K562 (cell line): ENCODE measurements around the gene CLIC1. TPM values are rescaled to one million over a fixed set of nuclear protein-coding genes. Genes with fewer than 3 reads are reported as not detected.

Source experiments
- BHLHE40 ChIP-seq: IDR thresholded peaks from 2 replicates; pipeline ENCODE4 v1.6.1; 2011; ENCODE audit warnings: low read length, improper control_type of control experiment
- JUN ChIP-seq, 2 experiments: sonication (generic) in 1 of 2; formaldehyde crosslinking in 1 of 2; IDR thresholded peaks; 2 replicates each; pipeline versions ENCODE4 v1.6.1 to v1.8.0; 2012 to 2022; ENCODE audit warnings: borderline replicate concordance in 2 of 2, mild to moderate bottlenecking in 2 of 2, improper control_type of control experiment in 1 of 2, low read depth in 1 of 2, low read length in 1 of 2, missing genetic modification reagents in 1 of 2
- POLR2G ChIP-seq: fragments of 200-400 bp; formaldehyde crosslinking; IDR thresholded peaks from 2 replicates; pipeline ENCODE4 v1.6.1; 2017; ENCODE audit warnings: low read depth, mild to moderate bottlenecking, antibody characterized with exemption, low read length, moderate library complexity
- ZNF24 ChIP-seq: fragments of 450-650 bp; IDR thresholded peaks from 2 replicates; pipeline ENCODE4 v1.6.1; 2016
- ZNF407 ChIP-seq: fragments of 450-650 bp; IDR thresholded peaks from 2 replicates; pipeline ENCODE4 v1.6.1; 2016; ENCODE audit warnings: low read depth
- polyA plus RNA-seq, 8 experiments: library from polyadenylated mRNA; depleted of rRNA in 4 of 8; stranded (reverse) in 5 of 8; unstranded in 3 of 8; fragments of >200 nt; fragmentation: Nextera tagmentation in 2 of 8; fragmentation: Illumina TruSeq in 1 of 8; extraction: Ambion mirVana in 2 of 8; extraction: Trizol in 1 of 8; gene quantifications; 2 replicates each; pipeline versions ENCODE4 v1.2.1 to v1.2.3, GENCODE V29; 2011 to 2014; ENCODE audit warnings: inconsistent platforms in 1 of 8, missing spikeins in 1 of 8
- total RNA-seq, 7 experiments: library from RNA; depleted of rRNA in 6 of 7; stranded (reverse); fragments of >200 nt in 6 of 7; fragmentation: Illumina TruSeq in 2 of 7; extraction: Trizol in 2 of 7; gene quantifications; 2 replicates each; pipeline versions ENCODE4 v1.2.1 to v1.2.3, GENCODE V29; 2011 to 2021; ENCODE audit warnings: low replicate concordance in 1 of 7
- TF ChIP-seq, protein P1 (sequence below): fragments of 200-600 bp; sonication (generic); IDR thresholded peaks from one replicate; pipeline ENCODE4 v1.6.1; 2012; ENCODE audit warnings: mild to moderate bottlenecking, low read depth, low read length, inconsistent platforms

Gene CLIC1
- total and polyA plus RNA-seq, 9 of the 15 experiments (the other 6 are each of a cell fraction or from before 2014, with no cell fraction given) = 1,267 to 2,419 (median 1,808) TPM

DNA sequence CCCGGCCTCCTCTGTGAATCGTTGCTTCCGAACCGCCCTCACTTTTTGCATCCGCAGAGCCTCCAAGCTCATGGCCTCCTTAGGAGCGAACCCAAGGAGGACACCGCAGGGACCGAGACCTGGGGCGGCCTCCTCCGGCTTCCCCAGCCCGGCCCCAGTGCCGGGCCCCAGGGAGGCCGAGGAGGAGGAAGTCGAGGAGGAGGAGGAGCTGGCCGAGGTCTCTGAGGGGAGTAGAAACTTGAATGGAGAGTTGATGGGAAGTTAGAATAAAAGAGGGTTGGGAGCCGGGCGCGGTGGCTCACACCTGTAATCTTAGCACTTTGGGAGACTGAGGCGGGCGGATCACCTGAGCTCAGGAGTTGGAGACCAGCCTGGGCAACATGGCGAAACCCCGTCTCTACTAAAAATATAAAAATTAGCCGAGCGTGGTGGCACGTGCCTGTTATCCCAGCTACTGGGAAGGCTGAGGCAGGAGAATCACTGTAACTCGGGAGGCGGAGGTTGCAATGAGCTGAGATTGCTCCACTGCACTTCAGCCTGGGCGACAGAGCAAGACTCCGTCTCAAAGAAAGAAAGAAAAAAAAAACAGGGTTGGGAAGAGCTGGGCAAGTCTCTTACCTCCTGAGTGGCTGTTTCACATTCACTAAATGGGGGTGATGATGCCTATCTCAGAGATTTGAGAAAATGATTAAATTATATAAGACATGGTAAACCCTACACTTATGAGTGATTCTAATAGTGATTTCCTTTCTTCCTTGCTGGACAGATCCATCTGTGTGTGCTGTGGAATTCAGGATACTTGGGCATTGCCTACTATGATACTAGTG, 4.3 kb upstream of the CLIC1 start (continued):
- TF ChIP-seq ZNF407 (no peak), JUN (IDR thresholded peaks at IDR 0.05; ENCODE audit: borderline replicate concordance, low read depth, low read length) (no peak), JUN (CRISPR knock-in tag; IDR thresholded peaks at IDR 0.05; ENCODE audit: borderline replicate concordance) (0 out of 2 replicates have a peak, but pooled peaks have one; percentile 76), ZNF24 (no peak), BHLHE40 (peak; percentile 73), POLR2G (peak; percentile 7; the same call in 1 of the 2 replicates)
- TF ChIP-seq, protein P1, sequence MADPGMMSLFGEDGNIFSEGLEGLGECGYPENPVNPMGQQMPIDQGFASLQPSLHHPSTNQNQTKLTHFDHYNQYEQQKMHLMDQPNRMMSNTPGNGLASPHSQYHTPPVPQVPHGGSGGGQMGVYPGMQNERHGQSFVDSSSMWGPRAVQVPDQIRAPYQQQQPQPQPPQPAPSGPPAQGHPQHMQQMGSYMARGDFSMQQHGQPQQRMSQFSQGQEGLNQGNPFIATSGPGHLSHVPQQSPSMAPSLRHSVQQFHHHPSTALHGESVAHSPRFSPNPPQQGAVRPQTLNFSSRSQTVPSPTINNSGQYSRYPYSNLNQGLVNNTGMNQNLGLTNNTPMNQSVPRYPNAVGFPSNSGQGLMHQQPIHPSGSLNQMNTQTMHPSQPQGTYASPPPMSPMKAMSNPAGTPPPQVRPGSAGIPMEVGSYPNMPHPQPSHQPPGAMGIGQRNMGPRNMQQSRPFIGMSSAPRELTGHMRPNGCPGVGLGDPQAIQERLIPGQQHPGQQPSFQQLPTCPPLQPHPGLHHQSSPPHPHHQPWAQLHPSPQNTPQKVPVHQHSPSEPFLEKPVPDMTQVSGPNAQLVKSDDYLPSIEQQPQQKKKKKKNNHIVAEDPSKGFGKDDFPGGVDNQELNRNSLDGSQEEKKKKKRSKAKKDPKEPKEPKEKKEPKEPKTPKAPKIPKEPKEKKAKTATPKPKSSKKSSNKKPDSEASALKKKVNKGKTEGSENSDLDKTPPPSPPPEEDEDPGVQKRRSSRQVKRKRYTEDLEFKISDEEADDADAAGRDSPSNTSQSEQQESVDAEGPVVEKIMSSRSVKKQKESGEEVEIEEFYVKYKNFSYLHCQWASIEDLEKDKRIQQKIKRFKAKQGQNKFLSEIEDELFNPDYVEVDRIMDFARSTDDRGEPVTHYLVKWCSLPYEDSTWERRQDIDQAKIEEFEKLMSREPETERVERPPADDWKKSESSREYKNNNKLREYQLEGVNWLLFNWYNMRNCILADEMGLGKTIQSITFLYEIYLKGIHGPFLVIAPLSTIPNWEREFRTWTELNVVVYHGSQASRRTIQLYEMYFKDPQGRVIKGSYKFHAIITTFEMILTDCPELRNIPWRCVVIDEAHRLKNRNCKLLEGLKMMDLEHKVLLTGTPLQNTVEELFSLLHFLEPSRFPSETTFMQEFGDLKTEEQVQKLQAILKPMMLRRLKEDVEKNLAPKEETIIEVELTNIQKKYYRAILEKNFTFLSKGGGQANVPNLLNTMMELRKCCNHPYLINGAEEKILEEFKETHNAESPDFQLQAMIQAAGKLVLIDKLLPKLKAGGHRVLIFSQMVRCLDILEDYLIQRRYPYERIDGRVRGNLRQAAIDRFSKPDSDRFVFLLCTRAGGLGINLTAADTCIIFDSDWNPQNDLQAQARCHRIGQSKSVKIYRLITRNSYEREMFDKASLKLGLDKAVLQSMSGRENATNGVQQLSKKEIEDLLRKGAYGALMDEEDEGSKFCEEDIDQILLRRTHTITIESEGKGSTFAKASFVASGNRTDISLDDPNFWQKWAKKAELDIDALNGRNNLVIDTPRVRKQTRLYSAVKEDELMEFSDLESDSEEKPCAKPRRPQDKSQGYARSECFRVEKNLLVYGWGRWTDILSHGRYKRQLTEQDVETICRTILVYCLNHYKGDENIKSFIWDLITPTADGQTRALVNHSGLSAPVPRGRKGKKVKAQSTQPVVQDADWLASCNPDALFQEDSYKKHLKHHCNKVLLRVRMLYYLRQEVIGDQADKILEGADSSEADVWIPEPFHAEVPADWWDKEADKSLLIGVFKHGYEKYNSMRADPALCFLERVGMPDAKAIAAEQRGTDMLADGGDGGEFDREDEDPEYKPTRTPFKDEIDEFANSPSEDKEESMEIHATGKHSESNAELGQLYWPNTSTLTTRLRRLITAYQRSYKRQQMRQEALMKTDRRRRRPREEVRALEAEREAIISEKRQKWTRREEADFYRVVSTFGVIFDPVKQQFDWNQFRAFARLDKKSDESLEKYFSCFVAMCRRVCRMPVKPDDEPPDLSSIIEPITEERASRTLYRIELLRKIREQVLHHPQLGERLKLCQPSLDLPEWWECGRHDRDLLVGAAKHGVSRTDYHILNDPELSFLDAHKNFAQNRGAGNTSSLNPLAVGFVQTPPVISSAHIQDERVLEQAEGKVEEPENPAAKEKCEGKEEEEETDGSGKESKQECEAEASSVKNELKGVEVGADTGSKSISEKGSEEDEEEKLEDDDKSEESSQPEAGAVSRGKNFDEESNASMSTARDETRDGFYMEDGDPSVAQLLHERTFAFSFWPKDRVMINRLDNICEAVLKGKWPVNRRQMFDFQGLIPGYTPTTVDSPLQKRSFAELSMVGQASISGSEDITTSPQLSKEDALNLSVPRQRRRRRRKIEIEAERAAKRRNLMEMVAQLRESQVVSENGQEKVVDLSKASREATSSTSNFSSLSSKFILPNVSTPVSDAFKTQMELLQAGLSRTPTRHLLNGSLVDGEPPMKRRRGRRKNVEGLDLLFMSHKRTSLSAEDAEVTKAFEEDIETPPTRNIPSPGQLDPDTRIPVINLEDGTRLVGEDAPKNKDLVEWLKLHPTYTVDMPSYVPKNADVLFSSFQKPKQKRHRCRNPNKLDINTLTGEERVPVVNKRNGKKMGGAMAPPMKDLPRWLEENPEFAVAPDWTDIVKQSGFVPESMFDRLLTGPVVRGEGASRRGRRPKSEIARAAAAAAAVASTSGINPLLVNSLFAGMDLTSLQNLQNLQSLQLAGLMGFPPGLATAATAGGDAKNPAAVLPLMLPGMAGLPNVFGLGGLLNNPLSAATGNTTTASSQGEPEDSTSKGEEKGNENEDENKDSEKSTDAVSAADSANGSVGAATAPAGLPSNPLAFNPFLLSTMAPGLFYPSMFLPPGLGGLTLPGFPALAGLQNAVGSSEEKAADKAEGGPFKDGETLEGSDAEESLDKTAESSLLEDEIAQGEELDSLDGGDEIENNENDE = no peak
